ENCODE measurements around the gene TRIP12. TPM values are rescaled to one million over a fixed set of nuclear protein-coding genes. Genes with fewer than 3 reads are reported as not detected.
A peak's percentile ranks its signal among the peaks of the same experiment; 100 is the strongest.

Gene TRIP12
- total RNA-seq, 6 experiments from 2014 or later, result 249 to 296 (median 265) TPM

GRCh38 chr2:229779650-229780049 is 142.2 kb downstream of the TRIP12 start:
- TF ChIP-seq, protein P1, sequence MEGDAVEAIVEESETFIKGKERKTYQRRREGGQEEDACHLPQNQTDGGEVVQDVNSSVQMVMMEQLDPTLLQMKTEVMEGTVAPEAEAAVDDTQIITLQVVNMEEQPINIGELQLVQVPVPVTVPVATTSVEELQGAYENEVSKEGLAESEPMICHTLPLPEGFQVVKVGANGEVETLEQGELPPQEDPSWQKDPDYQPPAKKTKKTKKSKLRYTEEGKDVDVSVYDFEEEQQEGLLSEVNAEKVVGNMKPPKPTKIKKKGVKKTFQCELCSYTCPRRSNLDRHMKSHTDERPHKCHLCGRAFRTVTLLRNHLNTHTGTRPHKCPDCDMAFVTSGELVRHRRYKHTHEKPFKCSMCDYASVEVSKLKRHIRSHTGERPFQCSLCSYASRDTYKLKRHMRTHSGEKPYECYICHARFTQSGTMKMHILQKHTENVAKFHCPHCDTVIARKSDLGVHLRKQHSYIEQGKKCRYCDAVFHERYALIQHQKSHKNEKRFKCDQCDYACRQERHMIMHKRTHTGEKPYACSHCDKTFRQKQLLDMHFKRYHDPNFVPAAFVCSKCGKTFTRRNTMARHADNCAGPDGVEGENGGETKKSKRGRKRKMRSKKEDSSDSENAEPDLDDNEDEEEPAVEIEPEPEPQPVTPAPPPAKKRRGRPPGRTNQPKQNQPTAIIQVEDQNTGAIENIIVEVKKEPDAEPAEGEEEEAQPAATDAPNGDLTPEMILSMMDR (IDR thresholded peaks at IDR 0.05), result no peak
- Mint-ChIP-seq H3K4me1 (ENCODE audit: low read depth) (peaks cover 56% of the 10 kb centered on the region), H3K27ac (peak overlapping the region; percentile 29), H3K9me3 (no peaks in the 10 kb centered on the region), H3K27me3 (ENCODE audit: insufficient read depth) (peaks cover 1% of the 10 kb centered on the region; the same call in 1 of the 2 replicates), H3K36me3 (ENCODE audit: low read depth) (peaks cover 31% of the 10 kb centered on the region), H3K4me3 (no peak overlapping the region)
- no peak for DNase-seq

DNA sequence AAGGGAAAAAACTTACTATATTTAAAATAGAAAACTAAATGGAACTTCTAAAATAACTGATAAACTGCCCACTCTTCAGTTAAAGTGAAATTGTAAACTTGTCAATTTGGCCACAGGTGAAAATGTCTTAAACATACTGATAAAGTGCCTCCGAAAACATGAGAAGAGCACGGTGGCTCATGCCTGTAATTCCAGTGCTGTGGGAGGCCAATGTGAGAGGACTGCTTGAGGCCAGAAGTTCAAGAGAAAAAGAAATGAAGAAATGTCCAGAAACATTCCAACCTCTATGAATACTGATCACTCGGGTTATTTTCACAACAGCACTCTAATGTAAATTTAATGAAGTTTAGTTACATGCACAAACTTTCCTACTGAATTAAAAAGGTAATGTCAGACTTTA is 144.1 kb downstream of the TRIP12 start:
- TF ChIP-seq, protein P1 (IDR thresholded peaks at IDR 0.05), result no peak
- Mint-ChIP-seq H3K36me3 (ENCODE audit: low read depth) (peaks cover 41% of the 10 kb centered on the region), H3K4me3 (no peak overlapping the region), H3K27ac (0 out of 2 replicates have a peak overlapping the region, but pooled peaks have one; percentile 17), H3K9me3 (no peaks in the 10 kb centered on the region), H3K27me3 (ENCODE audit: insufficient read depth) (peaks cover 1% of the 10 kb centered on the region; the same call in 1 of the 2 replicates), H3K4me1 (ENCODE audit: low read depth) (peaks cover 53% of the 10 kb centered on the region)
- no peak for DNase-seq

- Mint-ChIP-seq H3K27me3 (ENCODE audit: insufficient read depth) (no peaks in the 10 kb centered on the region; the same call in 1 of the 2 replicates), H3K4me1 (ENCODE audit: low read depth) (peaks cover 34% of the 10 kb centered on the region), H3K4me3 (no peak overlapping the region), H3K27ac (peak overlapping the region; percentile 40; the same call in 1 of the 2 replicates), H3K9me3 (no peaks in the 10 kb centered on the region), H3K36me3 (ENCODE audit: low read depth) (peaks cover 53% of the 10 kb centered on the region)
- no peak for DNase-seq
- TF ChIP-seq, protein P1 (IDR thresholded peaks at IDR 0.05), result no peak
Observed at GRCh38 chr2:229775614-229776313, 146.0 kb downstream of the TRIP12 start.

GRCh38 chr2:229774237-229774636 is 147.6 kb downstream of the TRIP12 start:
- no peak overlapping the region; the same call in 1 of the 2 replicates for H3K27ac Mint-ChIP-seq
- H3K4me1 Mint-ChIP-seq (ENCODE audit: low read depth), result peaks cover 18% of the 10 kb centered on the region
- no peaks in the 10 kb centered on the region for H3K9me3 Mint-ChIP-seq
- no peak overlapping the region for H3K4me3 Mint-ChIP-seq
- H3K27me3 Mint-ChIP-seq (ENCODE audit: insufficient read depth), result no peaks in the 10 kb centered on the region; the same call in 1 of the 2 replicates
- TF ChIP-seq, protein P1 (IDR thresholded peaks at IDR 0.05), result no peak
- DNase-seq, result no peak
- peaks cover 45% of the 10 kb centered on the region for H3K36me3 Mint-ChIP-seq (ENCODE audit: low read depth)

DNA sequence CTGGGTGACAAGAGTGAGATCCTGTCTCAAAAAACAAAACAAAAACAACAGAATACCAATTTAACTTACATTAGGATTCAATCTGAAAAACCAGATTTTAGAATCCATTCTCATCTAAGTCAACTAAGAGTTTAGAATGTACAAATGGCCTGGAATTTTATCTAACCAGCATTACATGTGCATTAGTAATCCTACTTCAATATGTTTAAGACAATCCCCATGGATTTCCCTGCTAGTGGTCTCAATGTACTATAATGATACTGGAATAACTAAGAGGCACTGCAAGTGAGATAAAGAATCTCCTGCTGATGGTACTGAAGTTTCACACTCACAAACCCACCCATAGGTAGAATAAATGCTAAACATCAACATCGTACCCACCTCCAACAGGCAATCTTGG is 153.6 kb downstream of the TRIP12 start:
- TF ChIP-seq, protein P1 (IDR thresholded peaks at IDR 0.05), result no peak
- Mint-ChIP-seq H3K36me3 (ENCODE audit: low read depth) (peaks cover 62% of the 10 kb centered on the region), H3K27ac (no peak overlapping the region), H3K4me1 (ENCODE audit: low read depth) (peaks cover 5% of the 10 kb centered on the region; the same call in 1 of the 2 replicates), H3K9me3 (no peaks in the 10 kb centered on the region), H3K4me3 (no peak overlapping the region), H3K27me3 (ENCODE audit: insufficient read depth) (no peaks in the 10 kb centered on the region; the same call in 1 of the 2 replicates)
- no peak for DNase-seq
